HG02970 (cell line): Measurements from ENCODE around the gene METTL16.

Experiments
- ATAC-seq: cut with Tn5 transposase; IDR thresholded peaks from one replicate; pipeline ENCODE4 v1.9.1; 2021; ENCODE audit warnings: mild to moderate bottlenecking, moderate library complexity, moderate number of reproducible peaks; ENCODE audit not compliant: unreplicated experiment, low FRiP score

METTL16 gene

GRCh38 chr17:2397247-2398171, 114.2 kb downstream of the METTL16 start:
- ATAC-seq = no peak

GRCh38 chr17:2396568-2397246, 115.0 kb downstream of the METTL16 start:
- ATAC-seq = no peak

GRCh38 chr17:2396192-2396567, 115.5 kb downstream of the METTL16 start:
- no peak for ATAC-seq

DNA sequence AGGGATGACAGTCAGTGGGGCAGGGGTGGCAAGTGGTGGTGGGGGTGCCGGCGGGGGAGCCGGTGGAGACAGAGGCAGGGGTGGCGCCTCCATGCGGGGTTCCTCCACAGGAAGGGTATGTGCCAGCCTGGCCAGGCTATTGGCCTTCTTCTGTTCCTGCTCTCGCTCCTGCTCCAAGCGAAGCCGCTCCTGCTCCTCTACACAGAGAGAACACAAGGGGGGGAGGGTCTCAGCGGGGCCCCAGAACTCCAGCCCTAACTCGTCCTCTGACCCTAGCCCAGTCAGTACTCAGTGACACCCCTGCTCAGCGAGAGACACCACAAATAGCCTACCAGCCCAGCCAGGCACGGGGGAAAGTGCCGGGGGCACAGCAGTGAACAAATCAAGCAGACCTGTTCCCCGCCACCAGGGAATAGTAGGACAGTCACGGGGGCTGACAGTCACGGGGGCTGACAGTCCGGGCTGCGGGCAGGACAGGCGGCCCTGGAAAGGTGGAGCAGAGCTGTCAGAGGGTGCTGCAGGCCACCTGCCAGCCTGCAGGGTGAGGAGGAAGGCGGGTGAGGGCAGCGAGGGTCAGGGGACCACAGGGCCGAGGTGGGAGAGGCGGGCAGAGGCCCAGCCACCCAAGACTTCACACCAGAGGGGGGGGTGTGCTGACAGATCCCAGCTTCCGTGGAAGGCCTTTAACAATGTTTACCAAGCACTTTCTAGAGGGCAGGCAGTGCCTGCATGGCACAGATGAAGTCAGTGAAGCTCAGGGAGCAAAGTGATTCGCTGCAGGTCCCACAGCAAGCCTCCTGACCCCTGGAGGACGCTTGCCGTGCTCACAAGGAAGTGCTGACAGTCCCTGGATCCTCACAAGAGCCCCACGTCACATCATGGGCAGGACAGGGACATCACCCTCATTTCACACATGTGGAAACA, 116.2 kb downstream of the METTL16 start:
- ATAC-seq = no peak

DNA sequence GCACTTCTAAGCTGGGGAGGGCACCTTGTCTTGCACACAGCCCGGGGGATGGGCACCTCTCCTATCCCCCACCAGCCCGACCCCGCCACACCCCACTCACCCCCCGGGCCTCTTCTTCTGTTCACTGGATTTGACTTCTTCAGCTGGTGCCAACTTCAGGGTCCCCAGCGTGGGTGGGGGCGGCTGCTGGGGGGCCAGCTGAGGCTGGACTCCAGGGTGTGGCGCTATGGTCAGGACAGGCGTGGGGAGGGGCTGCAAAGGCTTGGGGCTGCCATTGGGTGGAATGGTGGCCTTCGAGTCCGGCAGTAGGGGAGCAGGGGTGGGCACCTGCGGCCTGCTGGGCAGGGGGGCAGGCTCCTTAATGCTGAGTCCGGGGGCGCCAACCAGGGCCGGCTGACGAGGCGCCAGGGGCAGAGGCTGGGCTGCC, 116.9 kb downstream of the METTL16 start:
- no peak for ATAC-seq

DNA sequence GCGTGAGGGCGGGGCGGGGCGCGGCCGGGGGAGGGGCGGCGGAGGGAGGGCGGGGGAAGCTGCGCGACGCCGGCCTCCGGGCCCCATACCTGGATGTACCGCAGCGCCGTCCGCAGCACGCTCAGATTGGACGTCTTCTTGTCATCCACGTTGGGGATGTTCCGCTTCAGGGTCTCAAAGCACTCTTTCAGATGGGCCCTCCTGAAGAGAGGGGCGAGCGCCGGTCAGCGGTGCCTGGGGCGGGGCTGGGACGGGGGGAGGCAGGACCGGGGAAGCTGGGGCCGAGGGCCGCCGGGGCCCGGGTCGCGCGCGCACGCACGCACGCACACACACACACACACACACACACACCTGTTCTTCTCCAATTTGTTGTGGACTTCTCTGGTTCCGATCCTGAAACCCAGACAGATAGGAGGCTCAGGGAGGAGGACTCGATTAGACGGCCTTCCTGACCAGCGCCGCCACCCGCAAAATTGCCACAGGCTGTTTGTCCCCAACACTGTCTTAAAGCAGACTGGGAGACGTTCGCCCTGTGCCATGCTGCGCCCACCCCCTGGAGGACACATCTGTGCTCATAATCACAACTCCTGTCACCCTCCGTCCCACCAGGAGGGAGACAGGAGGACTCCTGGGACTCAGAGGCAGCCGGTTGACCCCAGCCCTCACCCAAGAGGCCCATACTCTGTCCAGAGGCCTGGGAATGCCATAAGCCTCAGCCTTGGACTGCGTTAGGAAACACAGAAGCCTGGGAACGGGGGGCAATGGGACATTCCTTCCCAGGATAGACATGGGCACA, 117.5 kb downstream of the METTL16 start:
- ATAC-seq = peak; percentile 5

GRCh38 chr17:2393174-2393953, 118.3 kb downstream of the METTL16 start:
- ATAC-seq = peak; percentile 37

GRCh38 chr17:2392252-2393173, 119.2 kb downstream of the METTL16 start:
- ATAC-seq = peak; percentile 47

- no peak for ATAC-seq
These were observed 120.0 kb downstream of the METTL16 start for GRCh38 chr17:2391597-2392251.

GRCh38 chr17:2390199-2390836, 121.4 kb downstream of the METTL16 start:
- ATAC-seq = no peak

GRCh38 chr17:2388683-2389055, 123.0 kb downstream of the METTL16 start:
- ATAC-seq = no peak

GRCh38 chr17:2388020-2388682, 123.5 kb downstream of the METTL16 start:
- no peak for ATAC-seq

- no peak for ATAC-seq
These were observed 124.3 kb downstream of the METTL16 start for GRCh38 chr17:2387086-2388019.

- ATAC-seq = no peak
These were observed 125.1 kb downstream of the METTL16 start for GRCh38 chr17:2386400-2387085.
